ENCODE results near the gene PRKCH.

Gene PRKCH

DNA sequence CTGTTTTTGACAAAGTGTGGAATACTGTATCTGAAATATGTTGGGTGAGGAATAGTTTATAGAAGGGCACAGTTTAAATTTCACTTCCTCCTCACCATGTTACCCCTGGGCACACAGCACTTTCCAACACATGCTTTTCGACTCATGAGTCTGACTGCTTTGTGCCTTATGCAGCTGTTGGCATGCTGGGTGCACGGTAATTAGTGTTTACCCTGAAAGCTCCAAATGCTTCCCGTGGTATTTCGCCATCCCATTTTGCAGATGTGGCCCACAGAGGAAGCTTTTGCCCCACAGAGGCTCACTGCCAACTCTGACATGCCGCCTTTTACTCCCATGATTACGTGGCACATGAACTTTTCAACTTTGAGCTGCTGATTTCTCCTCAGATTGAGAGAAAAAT, 168.6 kb downstream of the PRKCH start:
- H3K27me3 ChIP-seq (ENCODE audit: control insufficient read depth, insufficient read depth, low read length): no peaks in the 10 kb centered on the region
- H3K9ac ChIP-seq (ENCODE audit: low read depth, low read length): no peak overlapping the region
- peaks cover 24% of the 10 kb centered on the region for H3K4me1 ChIP-seq (ENCODE audit: control insufficient read depth, insufficient read depth, low read length)
- H3K36me3 ChIP-seq (ENCODE audit: insufficient read depth, low read length): no peaks in the 10 kb centered on the region
- no peak overlapping the region for H3K4me3 ChIP-seq (ENCODE audit: low read length)
- no peaks in the 10 kb centered on the region for H3K9me3 ChIP-seq (replicated peaks; ENCODE audit: low read length)
- no peak overlapping the region for H3K4me2 ChIP-seq (ENCODE audit: low read length)

- Histone ChIP-seq H3K9ac (ENCODE audit: low read depth, low read length) (no peak overlapping the region), H3K9me3 (replicated peaks; ENCODE audit: low read length) (no peaks in the 10 kb centered on the region)
These were observed 169.8 kb downstream of the PRKCH start for GRCh38 chr14:61491224-61491623.

DNA sequence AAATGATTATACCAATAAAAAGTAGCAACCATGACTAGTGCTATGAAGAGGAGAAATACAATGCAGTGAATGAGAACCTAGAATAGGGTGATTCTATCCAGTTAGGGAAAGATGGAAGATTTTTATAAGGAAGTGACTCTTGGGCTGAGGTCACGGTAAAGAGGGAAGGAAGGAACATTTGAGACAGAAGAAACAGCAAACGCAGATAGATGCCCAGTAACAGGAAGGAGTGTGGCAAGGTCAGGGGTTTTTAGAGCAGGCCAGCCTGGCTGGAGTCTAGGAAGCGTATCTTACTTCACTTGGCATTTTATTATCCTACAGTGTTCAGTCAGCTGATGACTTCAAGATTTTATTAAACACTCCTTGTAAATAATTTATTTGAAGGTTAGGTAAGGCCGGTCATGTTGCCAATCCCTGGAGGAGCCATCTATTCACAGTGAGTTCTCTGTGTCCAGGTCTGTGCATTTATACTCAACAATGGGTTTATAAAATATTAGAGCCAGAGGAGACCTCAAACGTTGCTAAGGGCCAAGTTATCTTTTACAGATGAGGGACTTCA, 170.6 kb downstream of the PRKCH start:
- Histone ChIP-seq H3K4me3 (ENCODE audit: low read length) (no peak overlapping the region), H3K36me3 (ENCODE audit: insufficient read depth, low read length) (no peaks in the 10 kb centered on the region), H3K9ac (ENCODE audit: low read depth, low read length) (no peak overlapping the region), H3K4me2 (ENCODE audit: low read length) (no peak overlapping the region), H3K4me1 (ENCODE audit: control insufficient read depth, insufficient read depth, low read length) (peaks cover 24% of the 10 kb centered on the region), H3K9me3 (replicated peaks; ENCODE audit: low read length) (no peaks in the 10 kb centered on the region), H3K27me3 (ENCODE audit: control insufficient read depth, insufficient read depth, low read length) (no peaks in the 10 kb centered on the region)

More at GRCh38 chr14:61491224-61491623, 169.8 kb downstream of the PRKCH start:
- Histone ChIP-seq H3K36me3 (ENCODE audit: insufficient read depth, low read length) (no peaks in the 10 kb centered on the region), H3K4me3 (ENCODE audit: low read length) (no peak overlapping the region), H3K4me2 (ENCODE audit: low read length) (no peak overlapping the region), H3K27me3 (ENCODE audit: control insufficient read depth, insufficient read depth, low read length) (no peaks in the 10 kb centered on the region), H3K4me1 (ENCODE audit: control insufficient read depth, insufficient read depth, low read length) (peaks cover 24% of the 10 kb centered on the region)

- H3K36me3 ChIP-seq (ENCODE audit: insufficient read depth, low read length): no peaks in the 10 kb centered on the region
- H3K9me3 ChIP-seq (replicated peaks; ENCODE audit: low read length): no peaks in the 10 kb centered on the region
- H3K4me3 ChIP-seq (ENCODE audit: low read length): peak overlapping the region; percentile 17
- H3K27me3 ChIP-seq (ENCODE audit: control insufficient read depth, insufficient read depth, low read length): no peaks in the 10 kb centered on the region
- H3K4me2 ChIP-seq (ENCODE audit: low read length): no peak overlapping the region
- H3K9ac ChIP-seq (ENCODE audit: low read depth, low read length): no peak overlapping the region
- H3K4me1 ChIP-seq (ENCODE audit: control insufficient read depth, insufficient read depth, low read length): peaks cover 24% of the 10 kb centered on the region
These were observed 171.1 kb downstream of the PRKCH start for GRCh38 chr14:61492474-61492873.

DNA sequence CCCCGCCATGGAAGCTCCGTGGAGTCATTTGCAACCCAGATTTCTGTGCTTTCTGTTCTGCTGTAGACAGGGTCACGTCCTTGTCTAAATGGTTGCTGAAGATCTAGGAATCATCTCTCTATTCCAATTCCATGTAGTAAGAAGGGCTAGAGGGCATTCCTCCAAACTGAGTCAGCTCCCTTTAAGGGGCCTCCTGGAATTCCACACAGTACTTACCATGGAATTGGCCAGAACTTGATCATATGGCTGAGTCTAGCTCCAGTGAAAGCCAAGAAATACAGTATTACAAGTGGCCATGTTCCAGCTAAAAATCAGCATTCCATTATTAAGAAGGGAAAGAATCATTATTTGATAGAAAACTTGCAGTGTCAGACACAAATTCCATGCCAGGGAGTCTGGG, 171.9 kb downstream of the PRKCH start:
- no peaks in the 10 kb centered on the region for H3K9me3 ChIP-seq (replicated peaks; ENCODE audit: low read length)
- no peak overlapping the region for H3K4me3 ChIP-seq (ENCODE audit: low read length)
- peaks cover 25% of the 10 kb centered on the region for H3K4me1 ChIP-seq (ENCODE audit: control insufficient read depth, insufficient read depth, low read length)
- H3K4me2 ChIP-seq (ENCODE audit: low read length): peak overlapping the region; percentile 6
- H3K27me3 ChIP-seq (ENCODE audit: control insufficient read depth, insufficient read depth, low read length): no peaks in the 10 kb centered on the region
- no peaks in the 10 kb centered on the region for H3K36me3 ChIP-seq (ENCODE audit: insufficient read depth, low read length)
- no peak overlapping the region for H3K9ac ChIP-seq (ENCODE audit: low read depth, low read length)

DNA sequence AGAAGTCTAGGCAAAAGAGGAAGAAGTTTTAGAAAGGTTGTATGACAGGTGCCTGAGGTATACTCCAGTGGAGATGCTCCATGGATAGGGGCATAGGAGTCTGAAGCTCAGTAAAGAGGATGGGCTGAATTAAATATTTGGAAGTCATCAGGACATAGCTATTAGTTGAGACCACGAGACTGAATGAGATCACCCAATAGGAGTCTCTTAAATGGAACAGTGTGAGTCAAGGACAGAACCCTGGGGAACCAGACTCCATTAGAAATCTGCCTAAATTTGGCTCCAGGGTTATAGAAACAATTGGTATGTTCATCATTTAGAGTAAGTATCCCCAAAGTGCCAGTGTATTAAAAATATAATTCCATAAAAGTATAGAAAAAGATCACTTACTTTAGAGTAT, 172.6 kb downstream of the PRKCH start:
- Histone ChIP-seq H3K9ac (ENCODE audit: low read depth, low read length) (no peak overlapping the region), H3K4me3 (ENCODE audit: low read length) (no peak overlapping the region), H3K9me3 (replicated peaks; ENCODE audit: low read length) (no peaks in the 10 kb centered on the region), H3K4me1 (ENCODE audit: control insufficient read depth, insufficient read depth, low read length) (peaks cover 33% of the 10 kb centered on the region), H3K27me3 (ENCODE audit: control insufficient read depth, insufficient read depth, low read length) (no peaks in the 10 kb centered on the region), H3K36me3 (ENCODE audit: insufficient read depth, low read length) (no peaks in the 10 kb centered on the region), H3K4me2 (ENCODE audit: low read length) (no peak overlapping the region)

DNA sequence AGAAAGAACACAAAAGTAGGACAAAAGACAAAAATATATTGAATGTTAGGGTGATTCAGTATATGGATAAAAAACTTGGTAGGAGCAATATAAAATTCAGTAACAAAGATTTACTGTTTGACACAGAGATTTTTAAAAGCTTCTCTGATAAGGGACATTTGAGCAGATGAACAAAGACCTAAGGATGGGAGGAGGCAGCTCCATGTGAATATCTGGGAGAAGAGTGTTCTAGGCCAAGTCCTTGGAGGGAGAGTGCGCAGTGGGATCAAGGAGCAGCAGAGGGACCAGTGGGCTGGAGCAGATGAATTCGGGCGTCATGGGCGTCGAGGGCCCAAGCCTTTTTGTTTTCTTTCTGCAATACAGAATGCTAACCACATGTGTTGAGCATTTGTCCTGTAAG, 174.4 kb downstream of the PRKCH start:
- H3K4me1 ChIP-seq (ENCODE audit: control insufficient read depth, insufficient read depth, low read length): peaks cover 37% of the 10 kb centered on the region
- H3K9ac ChIP-seq (ENCODE audit: low read depth, low read length): no peak overlapping the region
- no peaks in the 10 kb centered on the region for H3K36me3 ChIP-seq (ENCODE audit: insufficient read depth, low read length)
- no peak overlapping the region for H3K4me3 ChIP-seq (ENCODE audit: low read length)
- H3K27me3 ChIP-seq (ENCODE audit: control insufficient read depth, insufficient read depth, low read length): no peaks in the 10 kb centered on the region
- H3K9me3 ChIP-seq (replicated peaks; ENCODE audit: low read length): no peaks in the 10 kb centered on the region
- no peak overlapping the region for H3K4me2 ChIP-seq (ENCODE audit: low read length)

DNA sequence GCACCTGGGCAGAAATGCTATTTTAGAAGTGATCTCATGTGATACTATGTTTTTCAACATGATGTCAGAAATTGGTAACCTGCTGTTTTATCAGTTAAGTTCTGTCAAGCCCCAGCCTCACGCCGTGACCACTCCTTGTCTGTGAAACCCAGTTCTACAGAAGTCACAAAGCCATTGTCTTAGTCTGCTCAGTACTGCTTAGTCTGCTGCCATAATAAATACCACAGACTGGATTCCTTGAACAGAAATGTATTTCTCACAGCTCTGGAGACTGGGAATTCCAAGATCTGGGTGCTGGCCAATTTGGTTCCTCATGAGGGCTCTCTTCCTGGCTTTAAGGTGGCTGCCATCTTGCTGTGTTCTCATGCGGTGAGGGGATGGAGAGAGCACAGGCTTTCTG, 176.9 kb downstream of the PRKCH start:
- H3K4me1 ChIP-seq (ENCODE audit: control insufficient read depth, insufficient read depth, low read length): peaks cover 30% of the 10 kb centered on the region
- H3K36me3 ChIP-seq (ENCODE audit: insufficient read depth, low read length): no peaks in the 10 kb centered on the region
- no peak overlapping the region for H3K4me3 ChIP-seq (ENCODE audit: low read length)

GRCh38 chr14:61498811-61499210, 177.4 kb downstream of the PRKCH start:
- H3K36me3 ChIP-seq (ENCODE audit: insufficient read depth, low read length): no peaks in the 10 kb centered on the region
- H3K9ac ChIP-seq (ENCODE audit: low read depth, low read length): peak overlapping the region; percentile 13
- peaks cover 30% of the 10 kb centered on the region for H3K4me1 ChIP-seq (ENCODE audit: control insufficient read depth, insufficient read depth, low read length)
- no peaks in the 10 kb centered on the region for H3K27me3 ChIP-seq (ENCODE audit: control insufficient read depth, insufficient read depth, low read length)
- no peak overlapping the region for H3K4me3 ChIP-seq (ENCODE audit: low read length)
- H3K4me2 ChIP-seq (ENCODE audit: low read length): no peak overlapping the region
- H3K9me3 ChIP-seq (replicated peaks; ENCODE audit: low read length): no peaks in the 10 kb centered on the region

More for the DNA sequence above, 176.9 kb downstream of the PRKCH start:
- no peaks in the 10 kb centered on the region for H3K27me3 ChIP-seq (ENCODE audit: control insufficient read depth, insufficient read depth, low read length)
- H3K9ac ChIP-seq (ENCODE audit: low read depth, low read length): no peak overlapping the region
- H3K4me2 ChIP-seq (ENCODE audit: low read length): no peak overlapping the region
- no peaks in the 10 kb centered on the region for H3K9me3 ChIP-seq (replicated peaks; ENCODE audit: low read length)

GRCh38 chr14:61499991-61500390, 178.6 kb downstream of the PRKCH start:
- H3K4me3 ChIP-seq (ENCODE audit: low read length): no peak overlapping the region
- H3K4me2 ChIP-seq (ENCODE audit: low read length): no peak overlapping the region
- no peaks in the 10 kb centered on the region for H3K36me3 ChIP-seq (ENCODE audit: insufficient read depth, low read length)
- peaks cover 26% of the 10 kb centered on the region for H3K4me1 ChIP-seq (ENCODE audit: control insufficient read depth, insufficient read depth, low read length)
- no peak overlapping the region for H3K9ac ChIP-seq (ENCODE audit: low read depth, low read length)
- no peaks in the 10 kb centered on the region for H3K9me3 ChIP-seq (replicated peaks; ENCODE audit: low read length)
- no peaks in the 10 kb centered on the region for H3K27me3 ChIP-seq (ENCODE audit: control insufficient read depth, insufficient read depth, low read length)

- Histone ChIP-seq H3K9ac (ENCODE audit: low read depth, low read length) (no peak overlapping the region), H3K36me3 (ENCODE audit: insufficient read depth, low read length) (no peaks in the 10 kb centered on the region), H3K4me3 (ENCODE audit: low read length) (no peak overlapping the region), H3K9me3 (replicated peaks; ENCODE audit: low read length) (no peaks in the 10 kb centered on the region), H3K4me2 (ENCODE audit: low read length) (no peak overlapping the region), H3K27me3 (ENCODE audit: control insufficient read depth, insufficient read depth, low read length) (no peaks in the 10 kb centered on the region), H3K4me1 (ENCODE audit: control insufficient read depth, insufficient read depth, low read length) (peaks cover 26% of the 10 kb centered on the region)
These were observed 180.5 kb downstream of the PRKCH start for GRCh38 chr14:61501714-61502458.

Data from skeletal muscle satellite cell (primary cell).